Hepatocyte (in vitro differentiated cells): ENCODE results near the gene CCDC148. TPM values are rescaled to one million over a fixed set of nuclear protein-coding genes. Genes with fewer than 3 reads are reported as not detected.
A peak's percentile ranks its signal among the peaks of the same experiment; 100 is the strongest.

Experiments used
- DNase-seq: peaks from one replicate; pipeline ENCODE4 v3.0.0-alpha.2; 2016; ENCODE audit warnings: low spot score
- H2AFZ ChIP-seq: fragments of 200-600 bp; sonication (generic); 2 replicates; pipeline ENCODE4 v1.6.0; 2016; ENCODE audit warnings: antibody characterized with exemption, mild to moderate bottlenecking
- H3K27ac ChIP-seq: fragments of 200-600 bp; sonication (generic); 2 replicates; pipeline ENCODE4 v1.5.1; 2016; ENCODE audit warnings: mild to moderate bottlenecking
- H3K27me3 ChIP-seq: fragments of 200-600 bp; sonication (generic); 2 replicates; pipeline ENCODE4 v1.6.1; 2016
- H3K36me3 ChIP-seq: fragments of 200-600 bp; sonication (generic); replicated peaks from 2 replicates; pipeline ENCODE4 v1.5.1; 2016; ENCODE audit warnings: low read depth; ENCODE audit not compliant: insufficient read depth
- H3K4me1 ChIP-seq: fragments of 200-600 bp; sonication (generic); 2 replicates; pipeline ENCODE4 v1.5.1; 2016; ENCODE audit warnings: mild to moderate bottlenecking, moderate library complexity; ENCODE audit not compliant: insufficient read depth
- H3K4me2 ChIP-seq: fragments of 200-600 bp; sonication (generic); 2 replicates; pipeline ENCODE4 v1.6.0; 2016
- H3K4me3 ChIP-seq: fragments of 200-600 bp; sonication (generic); 2 replicates; pipeline ENCODE4 v1.5.1; 2016; ENCODE audit warnings: mild to moderate bottlenecking
- H3K79me2 ChIP-seq: fragments of 200-600 bp; sonication (generic); 2 replicates; pipeline ENCODE4 v1.6.0; 2017; ENCODE audit warnings: mild to moderate bottlenecking
- H3K9me2 ChIP-seq: fragments of 200-600 bp; sonication (generic); replicated peaks from 2 replicates; pipeline ENCODE4 v1.6.0; 2017; ENCODE audit warnings: mild to moderate bottlenecking; ENCODE audit not compliant: insufficient read depth
- H3K9me3 ChIP-seq: fragments of 200-600 bp; sonication (generic); 2 replicates; pipeline ENCODE4 v1.5.1; 2016; ENCODE audit warnings: low read depth, mild to moderate bottlenecking
- H4K20me1 ChIP-seq: fragments of 200-600 bp; sonication (generic); 2 replicates; pipeline ENCODE4 v1.6.0; 2016; ENCODE audit warnings: mild to moderate bottlenecking; ENCODE audit not compliant: insufficient read depth, poor library complexity, severe bottlenecking
- CTCF ChIP-seq: fragments of 200-600 bp; sonication (generic); IDR thresholded peaks from 2 replicates; pipeline ENCODE4 v1.5.1; 2016; ENCODE audit warnings: antibody characterized with exemption, mild to moderate bottlenecking; ENCODE audit not compliant: poor library complexity
- EZH2 ChIP-seq: fragments of 200-600 bp; sonication (generic); IDR thresholded peaks from 2 replicates; pipeline ENCODE4 v1.6.1; 2016; ENCODE audit warnings: antibody characterized with exemption, mild to moderate bottlenecking, borderline replicate concordance
- EZH2phosphoT487 ChIP-seq: fragments of 200-600 bp; sonication (generic); IDR thresholded peaks from one replicate; pipeline ENCODE4 v1.6.1; 2018; ENCODE audit warnings: antibody characterized with exemption, mild to moderate bottlenecking, low read depth, moderate library complexity; ENCODE audit not compliant: unreplicated experiment, severe bottlenecking
- WGBS: methylation state at CpG from one replicate; pipeline ENCODE4 v1.1.6; 2016; ENCODE audit warnings: low lambda C conversion rate; ENCODE audit errors: missing lambda C conversion rate; 5-methylcytosine and 5-hydroxymethylcytosine counted together
- polyA plus RNA-seq: library from polyadenylated mRNA; unstranded; fragments of >200 nt; fragmentation: Nextera tagmentation; extraction: Ambion mirVana; gene quantifications from 2 replicates; pipeline ENCODE4 v1.2.1, GENCODE V29; 2016
- total RNA-seq: library from RNA; depleted of rRNA; stranded (reverse); fragments of >200 nt; gene quantifications from 2 replicates; pipeline ENCODE4 v1.2.3, GENCODE V29; 2014

CCDC148 gene
- 1.6 and 2.2 TPM in 2 replicates for total RNA-seq
- polyA plus RNA-seq, result 0.62 and 1.7 TPM in 2 replicates

- Histone ChIP-seq H3K27ac (peak within 1 kb of the TSS; percentile 98), H3K27me3 (no peaks in the 10 kb centered on the region), H3K9me2 (no peaks in the 10 kb centered on the region), H3K9me3 (no peaks in the 10 kb centered on the region), H3K79me2 (peaks cover 33% of the 10 kb centered on the region), H3K4me1 (peaks cover 12% of the 10 kb centered on the region), H3K36me3 (no peaks in the 10 kb centered on the region), H3K4me3 (peak within 1 kb of the TSS; percentile 98), H4K20me1 (peaks cover 26% of the 10 kb centered on the region), H3K4me2 (peak within 1 kb of the TSS; percentile 88), H2AFZ (peak within 1 kb of the TSS; percentile 95)
- peak; percentile 97 for DNase-seq
- TF ChIP-seq EZH2phosphoT487 (no peak), EZH2 (no peak), CTCF (no peak)
- 1% methylated on average over 19 of the region's 48 CpGs for WGBS
These were observed at the start of gene CCDC148, which contains the start of gene PKP4 for GRCh38 chr2:158456309-158457066. TSS of gene CCDC148 (minus strand) at chr2:158456753. CDS start at chr2:158456439, 314 bp downstream. TSS of gene PKP4 (plus strand) at chr2:158456952. CDS start at chr2:158533185, 76,233 bp downstream.

- peaks cover 74% of the 10 kb centered on the region for H3K79me2 ChIP-seq
- H4K20me1 ChIP-seq, result no peaks in the 10 kb centered on the region
- 89% methylated on average over 4 of the region's 4 CpGs for WGBS
- no peaks in the 10 kb centered on the region for H3K9me2 ChIP-seq
- H3K9me3 ChIP-seq, result no peaks in the 10 kb centered on the region
- no peaks in the 10 kb centered on the region for H3K36me3 ChIP-seq
- H3K4me3 ChIP-seq, result no peak overlapping the region
- H3K27me3 ChIP-seq, result no peaks in the 10 kb centered on the region
- H2AFZ ChIP-seq, result no peak overlapping the region
- H3K27ac ChIP-seq, result peak overlapping the region; percentile 10
- TF ChIP-seq EZH2 (no peak), CTCF (no peak), EZH2phosphoT487 (no peak)
- no peak for DNase-seq
- peaks cover 27% of the 10 kb centered on the region for H3K4me1 ChIP-seq
- H3K4me2 ChIP-seq, result peak overlapping the region; percentile 4
These were observed 48.9 kb upstream of the CCDC148 start for GRCh38 chr2:158505448-158505934.

DNA sequence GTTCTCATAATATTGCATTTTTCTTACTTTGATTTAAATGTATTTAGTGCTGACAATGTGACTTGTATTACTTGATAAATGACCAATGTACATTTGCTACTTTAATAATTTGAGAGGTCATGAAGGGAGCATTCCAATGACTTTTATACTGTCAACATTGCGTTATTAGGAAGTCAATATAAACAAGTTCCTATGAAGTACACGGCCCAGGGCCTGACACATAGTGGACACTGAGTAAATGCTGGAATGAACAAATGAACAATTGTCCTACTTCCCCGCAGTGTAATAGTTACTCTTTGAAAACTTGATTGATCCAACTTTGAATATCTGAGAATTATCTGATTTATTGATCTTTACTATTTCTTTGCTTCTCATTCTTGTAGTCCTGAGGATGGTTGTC is 47.5 kb upstream of the CCDC148 start:
- TF ChIP-seq EZH2 (no peak), EZH2phosphoT487 (no peak)
- H3K4me1 ChIP-seq, result peaks cover 27% of the 10 kb centered on the region
- H3K27ac ChIP-seq, result no peak overlapping the region
- H3K4me2 ChIP-seq, result no peak overlapping the region
- H3K4me3 ChIP-seq, result no peak overlapping the region
- no peak overlapping the region for H2AFZ ChIP-seq
- H3K27me3 ChIP-seq, result no peaks in the 10 kb centered on the region
- no peaks in the 10 kb centered on the region for H4K20me1 ChIP-seq
- peaks cover 80% of the 10 kb centered on the region for H3K79me2 ChIP-seq
- H3K9me3 ChIP-seq, result no peaks in the 10 kb centered on the region
- no peak for DNase-seq
- WGBS, result 78% methylated on average over 3 of the region's 3 CpGs
- no peaks in the 10 kb centered on the region for H3K36me3 ChIP-seq
- no peaks in the 10 kb centered on the region for H3K9me2 ChIP-seq

DNA sequence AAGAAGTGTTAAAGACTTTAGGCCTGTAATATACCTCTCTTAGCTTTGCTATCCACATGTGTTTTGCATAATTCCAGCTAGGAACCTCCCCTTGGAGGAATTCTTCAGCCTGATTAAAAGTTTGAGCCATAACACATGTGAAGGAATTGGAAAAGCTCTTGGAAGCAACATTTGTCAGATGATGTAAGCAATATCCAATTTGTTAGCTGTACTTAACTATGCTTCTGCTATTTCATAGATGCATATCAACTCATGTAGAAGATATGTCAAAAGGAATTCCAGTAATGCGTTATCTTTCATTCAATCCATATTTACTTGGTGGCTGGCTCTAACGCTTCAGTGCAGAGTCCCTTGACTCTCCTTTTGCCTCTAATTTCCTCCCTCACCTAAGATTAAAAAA is 46.4 kb upstream of the CCDC148 start:
- H2AFZ ChIP-seq, result no peak overlapping the region
- H3K4me3 ChIP-seq, result no peak overlapping the region
- H3K4me1 ChIP-seq, result peaks cover 27% of the 10 kb centered on the region
- no peak for DNase-seq
- no peaks in the 10 kb centered on the region for H3K9me2 ChIP-seq
- no peaks in the 10 kb centered on the region for H3K9me3 ChIP-seq
- 63% methylated on average over 2 of the region's 2 CpGs for WGBS
- H3K79me2 ChIP-seq, result peaks cover 74% of the 10 kb centered on the region
- TF ChIP-seq CTCF, result no peak
- no peak for TF ChIP-seq EZH2phosphoT487
- no peak for TF ChIP-seq EZH2
- no peaks in the 10 kb centered on the region for H3K27me3 ChIP-seq
- no peaks in the 10 kb centered on the region for H4K20me1 ChIP-seq
- H3K36me3 ChIP-seq, result no peaks in the 10 kb centered on the region
- no peak overlapping the region for H3K4me2 ChIP-seq
- no peak overlapping the region for H3K27ac ChIP-seq
